Posterior cingulate gyrus (tissue), 11 donors: Measurements from ENCODE around the gene LRRC8C.

ENCODE experiments used
- DNase-seq, 10 donors: peaks; one replicate each; pipeline versions ENCODE4 v3.0.0 to v3.0.0-alpha.2; 2020 to 2021; ENCODE audit warnings: mixed read lengths in 3 of 10
- intact Hi-C: fragments of 100-400 bp; cut with DNase I; formaldehyde crosslinking; loops from one replicate; pipeline ENCODE4 v1.15.1; 2023

Gene LRRC8C

DNA sequence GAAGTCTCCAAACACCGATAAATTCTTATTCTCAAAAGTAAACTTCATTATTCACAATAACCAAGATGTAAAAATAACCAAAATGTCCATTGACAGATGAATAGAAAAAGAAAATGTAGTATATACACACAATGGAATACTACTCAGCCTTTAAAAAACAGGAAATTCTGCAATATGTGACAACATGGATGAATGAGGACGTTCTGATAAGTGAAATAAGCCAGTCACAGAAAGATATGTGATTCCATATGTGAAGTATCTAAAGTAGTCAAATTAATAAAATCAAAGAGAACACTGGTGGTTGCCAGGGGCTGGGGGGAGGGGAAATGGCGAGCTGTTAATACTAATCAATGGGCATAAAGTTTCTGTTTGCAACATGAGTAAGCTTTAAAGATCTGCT is 36.0 kb downstream of the LRRC8C start:
- DNase-seq, result no peak
- intact Hi-C loops, result no loop called here

DNA sequence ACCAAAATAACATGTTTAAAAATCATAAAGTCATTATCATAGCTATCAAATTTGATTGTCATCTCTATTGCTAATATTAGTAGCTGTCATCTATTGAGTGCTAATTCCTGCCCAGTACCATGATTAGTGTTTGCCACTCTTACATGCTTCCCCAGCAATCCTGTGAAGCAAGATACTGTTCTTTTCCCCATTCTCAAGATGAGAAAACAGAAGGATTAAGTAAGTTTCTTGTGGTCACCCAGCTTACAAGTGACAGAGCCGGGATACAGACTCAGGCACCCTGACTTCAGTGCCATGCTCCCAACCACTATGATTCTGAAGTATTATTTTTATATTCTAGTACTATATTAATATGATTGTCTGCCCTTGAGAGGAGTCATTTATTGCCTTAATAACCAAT is 36.5 kb downstream of the LRRC8C start:
- intact Hi-C loops, result no loop called here
- DNase-seq, result no peak

GRCh38 chr1:89670163-89670562 is 37.2 kb downstream of the LRRC8C start:
- DNase-seq, result no peak

GRCh38 chr1:89670711-89671110 is 37.8 kb downstream of the LRRC8C start:
- intact Hi-C loops, result no loop called here
- no peak for DNase-seq

More at GRCh38 chr1:89670163-89670562, 37.2 kb downstream of the LRRC8C start:
- intact Hi-C loops, result no loop called here

DNA sequence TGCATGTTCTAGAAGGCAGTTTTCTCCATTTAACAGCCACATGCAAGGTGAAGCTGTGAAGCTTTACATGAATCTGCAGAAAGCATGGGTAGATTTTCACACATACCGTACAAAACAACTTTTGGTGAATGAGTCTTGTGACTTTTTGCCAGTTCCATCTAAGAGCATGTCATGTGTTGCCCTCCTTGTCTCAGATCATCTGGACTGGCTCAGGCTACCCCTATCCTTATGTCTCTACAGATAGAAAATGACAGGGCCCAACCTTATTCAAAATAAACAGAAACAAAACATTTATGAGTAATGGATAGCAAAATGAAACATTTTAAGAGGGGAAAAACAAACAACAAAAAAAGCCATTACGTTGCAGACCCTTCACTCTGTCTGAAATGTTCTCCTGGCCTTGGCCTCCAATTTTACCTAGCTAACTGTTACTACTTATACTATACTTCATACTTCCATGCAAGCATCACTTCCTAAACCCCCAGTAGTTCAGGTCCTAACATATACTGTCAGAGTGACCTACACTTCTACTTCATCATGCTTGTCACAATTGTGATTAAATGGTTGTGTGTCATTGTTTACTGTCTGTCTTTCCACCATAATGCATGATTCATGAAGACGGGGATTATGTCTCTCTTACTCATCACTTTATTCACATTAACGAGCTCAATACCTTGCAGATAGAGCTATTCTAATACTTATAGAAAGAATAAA is 39.0 kb downstream of the LRRC8C start:
- intact Hi-C loops, result no loop called here
- DNase-seq, result no peak

DNA sequence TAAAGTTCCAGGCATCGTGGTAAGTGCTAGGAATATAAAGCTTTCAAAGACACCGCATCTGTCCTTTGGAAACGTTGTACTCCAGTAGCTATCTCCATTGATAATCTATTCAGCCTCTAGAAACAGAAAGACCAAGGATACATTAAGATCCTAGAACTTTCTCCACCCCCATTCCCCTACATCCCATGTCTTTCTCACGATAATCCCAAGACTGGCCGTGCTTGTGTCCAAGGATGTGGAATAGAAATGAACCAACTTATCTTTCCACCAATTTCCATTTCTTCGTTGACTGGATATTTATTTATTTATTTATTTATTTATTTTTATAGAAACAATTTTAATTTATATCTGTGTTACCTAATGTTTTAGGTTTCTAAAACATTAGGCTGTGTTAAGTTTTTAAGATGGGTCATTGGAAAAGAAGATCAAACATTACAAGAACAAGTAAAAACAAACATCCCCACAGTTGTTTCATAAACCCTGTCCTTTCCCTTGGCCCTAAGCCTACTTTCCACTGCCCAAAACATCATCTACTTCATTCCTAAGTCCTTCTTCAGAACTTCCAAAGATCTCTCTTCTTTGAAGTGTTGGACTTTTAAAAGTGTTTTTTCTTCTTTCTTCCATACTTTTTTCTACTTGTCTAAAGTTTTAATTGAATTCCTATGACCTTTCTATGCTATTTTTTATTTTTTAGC is 39.7 kb downstream of the LRRC8C start:
- no peak for DNase-seq

DNA sequence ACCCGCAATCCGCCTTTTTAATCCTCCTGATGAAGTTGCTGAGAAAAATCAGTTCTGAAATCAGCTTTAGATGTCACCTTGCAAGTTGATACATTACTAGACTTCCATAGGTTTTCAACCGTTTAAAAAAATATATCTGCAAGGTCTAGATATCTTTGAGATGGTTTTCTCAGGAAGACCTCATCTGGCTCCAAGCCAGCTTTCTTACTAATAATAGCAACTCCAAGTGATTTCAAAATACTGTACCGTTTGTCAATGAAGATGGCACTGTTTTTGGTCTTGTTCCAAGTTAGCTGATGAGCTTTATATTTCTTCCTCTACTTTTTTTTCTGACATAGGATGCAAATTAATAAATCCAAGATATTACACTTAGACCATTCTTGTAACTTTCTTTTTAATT is 40.3 kb downstream of the LRRC8C start:
- DNase-seq, result no peak
- intact Hi-C loops, result no loop called here

More for the DNA sequence above, 39.7 kb downstream of the LRRC8C start:
- intact Hi-C loops, result no loop called here

- DNase-seq, result no peak
- intact Hi-C loops, result no loop called here
These were observed 42.8 kb downstream of the LRRC8C start for GRCh38 chr1:89675677-89676076.

GRCh38 chr1:89681045-89681729 is 48.3 kb downstream of the LRRC8C start:
- intact Hi-C loops, result no loop called here
- DNase-seq, result no peak

DNA sequence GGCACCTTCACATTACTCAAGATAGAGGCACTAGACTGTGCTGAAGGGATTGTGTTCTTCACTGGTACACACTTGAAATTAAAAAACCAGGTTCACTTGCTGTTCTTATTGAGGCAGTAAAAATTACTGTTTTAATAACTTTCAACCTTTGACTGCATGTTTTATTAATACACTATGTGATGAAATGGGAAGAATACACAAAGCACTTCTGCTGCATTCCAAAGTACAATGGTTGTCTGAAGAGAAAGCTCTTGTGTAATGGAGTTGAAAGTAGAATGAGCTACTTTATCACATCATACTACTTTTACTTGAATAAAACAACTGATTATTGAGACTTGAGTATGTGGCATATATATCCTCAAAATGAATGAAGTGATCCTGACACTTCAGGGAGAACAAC is 49.7 kb downstream of the LRRC8C start:
- intact Hi-C loops, result no loop called here
- no peak for DNase-seq

GRCh38 chr1:89685461-89685860 is 52.5 kb downstream of the LRRC8C start:
- DNase-seq, result no peak
- intact Hi-C loops, result no loop called here

DNA sequence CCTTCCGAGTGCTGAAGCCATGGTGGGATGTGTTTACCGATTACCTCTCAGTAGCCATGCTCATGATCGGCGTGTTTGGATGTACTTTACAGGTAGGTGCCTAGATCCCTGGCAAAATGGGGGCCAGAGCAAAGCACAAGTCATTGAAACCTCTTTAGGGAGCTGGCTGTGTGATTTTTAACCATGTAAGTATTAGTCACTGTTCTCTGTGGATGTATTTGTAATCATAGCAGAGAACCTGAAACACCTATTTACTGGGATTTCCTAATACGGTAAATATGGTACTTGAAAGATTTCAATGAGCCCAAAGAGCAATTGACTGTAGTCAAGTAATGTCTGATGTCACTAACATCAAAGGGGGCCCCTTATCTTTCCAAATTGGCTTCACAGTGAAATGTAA is 53.6 kb downstream of the LRRC8C start:
- no peak for DNase-seq
- intact Hi-C loops, result no loop called here

- no peak for DNase-seq
- intact Hi-C loops, result no loop called here
These were observed 54.3 kb downstream of the LRRC8C start for GRCh38 chr1:89687254-89687653.

- intact Hi-C loops, result no loop called here
These were observed 55.7 kb downstream of the LRRC8C start for GRCh38 chr1:89688607-89689006.

GRCh38 chr1:89689234-89689633 is 56.3 kb downstream of the LRRC8C start:
- intact Hi-C loops, result no loop called here
- DNase-seq, result no peak

More at GRCh38 chr1:89688607-89689006, 55.7 kb downstream of the LRRC8C start:
- DNase-seq, result no peak

GRCh38 chr1:89690595-89690994 is 57.7 kb downstream of the LRRC8C start:
- intact Hi-C loops, result loop anchor here (10.0 kb wide), 1 partner anchor 56 kb away; the partner anchor contains the start of gene LRRC8C
- DNase-seq, result no peak

GRCh38 chr1:89692601-89693521 is 59.9 kb downstream of the LRRC8C start:
- no peak for DNase-seq
- intact Hi-C loops, result loop anchor here (10.0 kb wide), 1 partner anchor 58 kb away; the partner anchor contains the start of gene LRRC8C

- DNase-seq, result no peak
- intact Hi-C loops, result loop anchor here (10.0 kb wide), 1 partner anchor 61 kb away; the partner anchor contains the start of gene LRRC8C
These were observed 62.9 kb downstream of the LRRC8C start for GRCh38 chr1:89695847-89696246.

DNA sequence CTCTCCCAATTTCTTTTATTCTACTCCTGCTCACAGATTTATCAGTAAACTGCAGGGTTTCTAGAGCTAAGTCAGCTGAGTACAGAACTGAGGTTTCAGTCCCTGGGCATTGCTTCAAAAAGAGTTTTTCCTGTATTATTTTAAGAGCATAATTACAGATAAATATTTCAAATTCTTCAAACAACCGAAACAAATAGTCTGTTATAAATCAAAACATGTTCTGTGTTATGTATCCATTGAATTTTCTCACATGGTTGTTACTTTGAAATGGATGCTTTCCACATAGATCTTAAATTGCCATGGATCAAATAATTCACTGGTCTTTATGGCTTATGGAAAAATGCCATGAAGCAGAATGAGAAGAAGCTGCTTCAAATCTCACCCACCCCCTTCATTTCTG is 64.5 kb downstream of the LRRC8C start:
- intact Hi-C loops, result loop anchor here (10.0 kb wide), 1 partner anchor 63 kb away; the partner anchor contains the start of gene LRRC8C
- DNase-seq, result no peak

- DNase-seq, result no peak
- intact Hi-C loops, result loop anchor here (10.0 kb wide), 1 partner anchor 63 kb away; the partner anchor contains the start of gene LRRC8C
These were observed 65.2 kb downstream of the LRRC8C start for GRCh38 chr1:89698020-89698560.
